GM06990 (cell line): ENCODE data around the gene WRAP73.

Experiments used
- DNase-seq: peaks from one replicate; pipeline ENCODE4 v3.0.0-alpha.2; 2011; ENCODE audit not compliant: insufficient read length; ENCODE audit errors: extremely low read depth
- H3K27me3 ChIP-seq: replicated peaks from 2 replicates; pipeline ENCODE4 v1.6.0; 2011; ENCODE audit warnings: low read length; ENCODE audit not compliant: control insufficient read depth, insufficient read depth
- H3K36me3 ChIP-seq: 2 replicates; pipeline ENCODE4 v1.5.1; 2011; ENCODE audit warnings: low read length; ENCODE audit not compliant: control insufficient read depth, insufficient read depth
- H3K4me3 ChIP-seq: replicated peaks from 2 replicates; pipeline ENCODE4 v1.5.1; 2011; ENCODE audit warnings: low read depth, mild to moderate bottlenecking, control low read depth, low read length
- TF ChIP-seq, protein P1 (sequence below): IDR thresholded peaks from 2 replicates; pipeline ENCODE4 v1.5.1; 2011; ENCODE audit warnings: low read length, control low read depth, mild to moderate bottlenecking, inconsistent platforms; ENCODE audit not compliant: insufficient read depth, poor library complexity, severe bottlenecking

Gene WRAP73

DNA sequence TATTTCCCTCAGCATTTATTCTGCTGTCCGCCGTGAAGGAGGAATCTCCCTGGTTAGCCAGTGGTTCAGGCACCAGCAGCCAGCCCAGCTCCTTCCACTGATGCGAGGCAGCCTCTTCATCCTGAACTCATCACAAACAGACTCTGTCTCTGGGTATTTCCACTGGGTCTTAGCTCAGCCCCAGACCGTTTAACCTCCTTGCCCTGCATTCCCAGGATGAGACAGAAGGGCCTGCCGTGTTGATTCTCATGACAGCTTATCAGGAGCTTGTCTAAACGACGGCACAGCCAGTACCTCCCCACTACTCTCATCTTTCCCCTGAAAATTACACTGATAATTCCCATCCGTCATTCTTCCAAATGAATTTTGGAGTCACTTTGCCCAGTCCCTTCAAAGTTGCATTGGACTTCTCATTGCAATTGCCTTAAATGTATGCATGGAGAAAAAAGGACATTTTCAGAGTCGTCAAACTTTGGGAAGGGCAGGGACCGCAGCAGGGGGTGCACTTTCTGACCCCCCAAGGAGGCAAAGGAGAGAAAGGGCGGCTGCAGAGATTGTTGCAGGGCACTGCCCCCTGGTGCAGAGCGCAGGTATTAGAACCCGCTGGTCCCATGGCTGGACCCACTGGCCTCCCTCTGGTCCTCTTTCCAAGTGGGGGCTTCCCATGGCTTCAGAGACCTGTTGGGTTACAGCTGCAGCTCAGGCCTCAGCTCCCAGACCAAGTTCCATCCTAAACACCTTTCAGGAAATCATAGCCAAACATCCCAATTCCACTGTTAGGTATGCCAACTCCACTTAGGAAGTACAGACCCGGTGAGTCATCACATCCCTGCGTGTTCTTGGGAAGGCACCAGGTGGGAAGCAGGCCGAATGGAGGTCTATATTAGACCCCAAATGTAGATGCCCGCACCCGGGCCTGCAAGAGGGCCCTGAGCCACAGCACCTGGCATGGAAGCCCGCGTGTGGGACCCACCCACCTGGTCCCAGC is 34.9 kb downstream of the WRAP73 start:
- TF ChIP-seq, protein P1, sequence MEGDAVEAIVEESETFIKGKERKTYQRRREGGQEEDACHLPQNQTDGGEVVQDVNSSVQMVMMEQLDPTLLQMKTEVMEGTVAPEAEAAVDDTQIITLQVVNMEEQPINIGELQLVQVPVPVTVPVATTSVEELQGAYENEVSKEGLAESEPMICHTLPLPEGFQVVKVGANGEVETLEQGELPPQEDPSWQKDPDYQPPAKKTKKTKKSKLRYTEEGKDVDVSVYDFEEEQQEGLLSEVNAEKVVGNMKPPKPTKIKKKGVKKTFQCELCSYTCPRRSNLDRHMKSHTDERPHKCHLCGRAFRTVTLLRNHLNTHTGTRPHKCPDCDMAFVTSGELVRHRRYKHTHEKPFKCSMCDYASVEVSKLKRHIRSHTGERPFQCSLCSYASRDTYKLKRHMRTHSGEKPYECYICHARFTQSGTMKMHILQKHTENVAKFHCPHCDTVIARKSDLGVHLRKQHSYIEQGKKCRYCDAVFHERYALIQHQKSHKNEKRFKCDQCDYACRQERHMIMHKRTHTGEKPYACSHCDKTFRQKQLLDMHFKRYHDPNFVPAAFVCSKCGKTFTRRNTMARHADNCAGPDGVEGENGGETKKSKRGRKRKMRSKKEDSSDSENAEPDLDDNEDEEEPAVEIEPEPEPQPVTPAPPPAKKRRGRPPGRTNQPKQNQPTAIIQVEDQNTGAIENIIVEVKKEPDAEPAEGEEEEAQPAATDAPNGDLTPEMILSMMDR: peak; percentile 75
- no peak for DNase-seq
- H3K27me3 ChIP-seq: no peaks in the 10 kb centered on the region; the same call in 1 of the 2 replicates
- no peaks in the 10 kb centered on the region for H3K36me3 ChIP-seq
- H3K4me3 ChIP-seq: no peak overlapping the region

DNA sequence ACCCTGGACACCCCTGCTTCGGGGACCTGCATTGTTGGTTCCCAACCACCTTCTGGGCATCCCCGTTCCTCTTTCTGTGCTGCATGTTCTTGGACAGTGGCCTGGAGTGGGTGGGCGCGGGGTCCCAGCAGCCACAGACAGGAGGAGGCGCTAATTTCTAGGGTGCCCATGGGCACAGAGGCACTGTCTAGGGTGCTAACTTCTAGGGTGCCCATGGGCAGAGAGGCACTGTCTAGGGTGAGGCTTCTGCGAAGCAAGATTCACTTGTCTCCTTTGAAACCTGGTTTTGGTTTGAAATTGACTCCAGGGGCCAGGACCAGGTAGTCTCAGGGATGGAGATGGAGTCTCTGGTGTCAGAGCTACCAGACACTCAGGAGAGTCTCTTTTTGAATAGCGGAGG is 37.8 kb downstream of the WRAP73 start:
- H3K4me3 ChIP-seq: no peak overlapping the region
- H3K27me3 ChIP-seq: peaks cover 2% of the 10 kb centered on the region; the same call in 1 of the 2 replicates
- no peaks in the 10 kb centered on the region for H3K36me3 ChIP-seq
- no peak for DNase-seq
- TF ChIP-seq, protein P1: no peak

DNA sequence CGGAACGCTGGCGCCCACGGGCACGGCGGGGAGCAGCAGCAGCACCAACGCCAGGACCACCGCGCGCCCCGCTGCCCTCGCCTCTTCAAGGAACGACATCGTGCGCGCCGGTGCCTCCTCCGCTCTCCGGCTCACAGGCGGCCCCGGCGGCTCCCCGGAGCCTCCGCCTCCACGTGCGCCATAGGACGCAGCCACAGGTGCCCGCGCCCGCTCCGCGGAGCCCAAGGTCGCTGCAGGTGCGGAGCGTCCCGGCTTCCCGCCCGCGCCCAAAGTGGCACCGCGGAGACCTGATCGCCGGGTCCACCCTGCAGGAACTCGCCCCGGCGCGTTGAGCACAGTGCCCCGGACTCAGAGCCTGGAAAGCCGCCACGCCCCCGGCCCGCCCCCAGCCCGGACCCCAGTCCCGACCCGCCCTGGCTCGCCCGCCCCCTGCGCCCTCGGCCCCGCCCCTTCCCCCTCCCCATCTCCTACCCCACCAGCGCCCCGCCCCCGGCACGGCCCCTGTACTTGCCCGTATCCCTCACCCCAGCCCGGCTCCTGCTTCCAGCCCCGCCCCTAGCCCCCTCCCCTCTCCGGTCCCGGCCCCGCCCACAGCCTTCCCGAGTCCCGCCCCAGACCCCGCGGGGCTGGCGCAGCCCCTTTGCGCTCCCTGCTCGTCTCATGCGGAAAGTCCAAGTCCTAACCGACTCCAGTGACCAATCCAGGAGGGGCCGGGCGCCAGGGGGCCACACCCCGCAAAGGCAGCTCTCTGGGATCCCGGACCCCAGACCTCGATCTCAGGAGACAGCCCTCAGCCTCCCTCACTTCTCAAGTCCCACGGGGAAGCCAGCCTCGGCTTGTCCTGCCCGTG is 38.5 kb downstream of the WRAP73 start, which contains the start of gene MEGF6:
TSS of gene MEGF6 (minus strand) at position 339 of the 850 bp plus-strand sequence. CDS start at position 99, 240 bp downstream.
- Histone ChIP-seq H3K4me3 (no peak within 1 kb of the TSS; the same call in 1 of the 2 replicates), H3K27me3 (peaks cover 2% of the 10 kb centered on the region; the same call in 1 of the 2 replicates), H3K36me3 (no peaks in the 10 kb centered on the region)
- DNase-seq: no peak
- TF ChIP-seq, protein P1: no peak

DNA sequence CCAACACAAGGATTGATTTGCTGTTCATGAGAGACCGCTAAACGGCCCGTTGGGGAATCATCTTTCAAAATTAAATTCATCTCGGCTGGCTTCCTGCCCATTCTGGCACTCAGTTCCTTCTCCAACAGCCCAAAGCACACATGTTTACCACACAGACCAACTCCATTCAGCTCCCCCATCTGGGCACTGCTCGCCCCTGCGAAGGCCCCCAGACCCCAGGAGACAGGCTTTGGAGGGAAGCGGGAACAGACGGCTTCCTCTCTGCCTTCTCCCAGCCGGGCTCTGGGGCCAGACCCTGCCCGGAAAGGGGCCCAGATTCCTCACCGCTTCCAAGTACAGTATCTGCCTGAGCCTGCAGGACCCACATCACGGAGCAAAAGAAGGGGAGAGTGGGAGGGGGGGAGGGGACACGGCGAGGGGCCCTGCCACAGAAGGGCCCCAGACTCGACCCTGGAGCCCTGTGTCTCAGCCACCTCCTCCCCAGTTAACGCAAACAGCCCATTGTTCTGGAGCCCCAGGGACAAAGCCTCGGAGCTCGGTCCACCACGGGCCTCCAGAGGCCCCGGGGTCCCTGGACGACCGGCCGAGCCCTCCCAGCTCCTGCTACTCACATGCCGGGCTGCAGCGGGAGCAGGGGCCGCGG is 39.3 kb downstream of the WRAP73 start:
- TF ChIP-seq, protein P1: no peak
- H3K36me3 ChIP-seq: no peaks in the 10 kb centered on the region
- DNase-seq: no peak
- H3K27me3 ChIP-seq: peaks cover 2% of the 10 kb centered on the region; the same call in 1 of the 2 replicates
- H3K4me3 ChIP-seq: no peak overlapping the region; the same call in 1 of the 2 replicates

DNA sequence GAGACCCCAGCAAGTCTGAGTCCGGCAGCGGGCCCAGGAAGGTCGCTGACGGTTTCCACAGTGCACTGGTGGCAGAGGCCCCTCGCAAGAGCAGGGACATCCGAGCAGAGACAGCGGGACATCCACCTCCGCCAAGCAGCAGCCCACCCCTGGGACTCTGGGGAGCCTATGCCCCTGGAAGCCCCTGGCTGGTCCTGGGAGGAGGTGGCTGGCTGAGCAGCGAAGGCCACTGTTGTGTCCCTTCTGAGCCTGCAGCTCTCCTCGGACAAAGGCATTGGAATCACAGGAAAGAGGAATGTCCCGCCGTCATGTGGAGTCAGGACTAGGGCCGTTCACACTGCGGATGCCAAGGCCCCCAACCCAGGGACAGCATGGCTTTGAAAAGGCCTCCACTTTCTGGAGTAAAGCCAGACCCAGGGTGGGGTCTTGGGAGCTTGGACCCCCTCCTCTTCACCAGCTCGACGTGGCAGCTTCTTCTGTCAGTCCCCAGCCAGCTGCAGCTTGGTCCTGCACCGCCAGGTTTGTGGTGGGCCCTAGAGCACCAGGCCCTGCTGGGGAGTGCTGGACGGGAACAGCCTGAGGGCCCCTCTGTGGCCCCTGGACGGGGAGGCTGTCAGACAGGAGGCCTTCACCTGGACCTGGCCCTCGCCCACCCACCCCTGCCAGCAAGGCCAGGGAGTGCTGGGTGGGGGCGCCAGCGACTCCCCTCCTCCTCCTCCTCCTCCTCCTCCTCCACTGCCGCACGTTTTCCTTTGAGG is 40.0 kb downstream of the WRAP73 start:
- no peak overlapping the region for H3K4me3 ChIP-seq
- DNase-seq: no peak
- TF ChIP-seq, protein P1: no peak
- H3K36me3 ChIP-seq: no peaks in the 10 kb centered on the region
- peaks cover 2% of the 10 kb centered on the region; the same call in 1 of the 2 replicates for H3K27me3 ChIP-seq
